GM12878 (cell line): Measurements from ENCODE around the gene ANXA2R. TPM values are rescaled to one million over a fixed set of nuclear protein-coding genes. Genes with fewer than 3 reads are reported as not detected.

Source experiments
- ATAC-seq: fragments of 200-7000 bp; cut with Tn5 transposase; 3 replicates; pipeline ENCODE4 v1.9.1; 2020; ENCODE audit warnings: mild to moderate bottlenecking, moderate library complexity
- BruUV-seq: library from RNA; stranded (reverse); fragments of 400-500 nt; replicated peaks from 2 replicates; lab custom pipeline; 2021; lab: Mats Ljungman, UMichigan
- CTCF ChIA-PET: fragments of 300-600 bp; sonication (Branson Sonifier 250); formaldehyde crosslinking; extraction: SDS; loops from one replicate; lab custom pipeline; 2021; ENCODE audit warnings: inconsistent platforms; lab: Yijun Ruan, JAX
- POLR2A ChIA-PET: fragments of 350-600 bp; formaldehyde crosslinking; extraction: SDS; loops from one replicate; lab custom pipeline; 2021; ENCODE audit warnings: inconsistent platforms; lab: Charles Lee
- RAD21 ChIA-PET: fragments of 300-600 bp; sonication (Branson Sonifier 250); formaldehyde crosslinking; loops from one replicate; lab custom pipeline; 2023; ENCODE audit warnings: antibody characterized with exemption; ENCODE audit not compliant: unreplicated experiment; lab: Charles Lee
- SMC1A ChIA-PET: fragments of 300-600 bp; sonication (Branson Sonifier 250); formaldehyde crosslinking; loops from one replicate; lab custom pipeline; 2023; ENCODE audit not compliant: unreplicated experiment, uncharacterized antibody; lab: Charles Lee
- DNase-seq: peaks from one replicate; pipeline ENCODE4 v3.0.0-alpha.2; 2011; ENCODE audit warnings: low read depth, low spot score
- FAIRE-seq: peaks from 3 replicates; lab custom pipeline; 2011; peaks lifted over from hg19 to GRCh38; lab: Jason Lieb, UNC
- H2AFZ ChIP-seq: 2 replicates; pipeline ENCODE4 v1.6.0; 2011; ENCODE audit warnings: low read depth, low read length, control low read depth; ENCODE audit not compliant: control insufficient read depth
- H3K27ac ChIP-seq: 2 replicates; pipeline ENCODE4 v1.5.1; 2011; ENCODE audit warnings: control low read depth; ENCODE audit not compliant: control insufficient read depth, insufficient read depth
- H3K27me3 ChIP-seq, 2 experiments: replicated peaks in 1 of 2; 2 replicates each; pipeline versions ENCODE4 v1.6.0 to v1.6.1; 2011; ENCODE audit warnings: low read length in 1 of 2; ENCODE audit not compliant: control insufficient read depth in 2 of 2, insufficient read depth in 2 of 2
- H3K36me3 ChIP-seq, 2 experiments: 2 replicates each; pipeline ENCODE4 v1.5.1; 2011; ENCODE audit warnings: low read length in 1 of 2; ENCODE audit not compliant: control insufficient read depth in 2 of 2, insufficient read depth in 2 of 2
- H3K4me1 ChIP-seq: 2 replicates; pipeline ENCODE4 v1.6.1; 2011; ENCODE audit warnings: mild to moderate bottlenecking, low read length, moderate library complexity, mixed read lengths; ENCODE audit not compliant: control insufficient read depth, insufficient read depth
- H3K4me2 ChIP-seq: 2 replicates; pipeline ENCODE4 v1.6.0; 2011; ENCODE audit warnings: control low read depth; ENCODE audit not compliant: control insufficient read depth, insufficient read depth
- H3K4me3 ChIP-seq: fragments of 200-600 bp; sonication (generic); 2 replicates; pipeline ENCODE4 v1.5.1; 2016
- H3K79me2 ChIP-seq: 2 replicates; pipeline ENCODE4 v1.6.0; 2011; ENCODE audit warnings: low read length; ENCODE audit not compliant: control insufficient read depth, insufficient read depth
- H3K9ac ChIP-seq: 2 replicates; pipeline ENCODE4 v1.8.0; 2011; ENCODE audit warnings: low read length, control low read depth, mixed read lengths; ENCODE audit not compliant: control insufficient read depth, insufficient read depth
- H3K9me3 ChIP-seq: replicated peaks from 3 replicates; pipeline ENCODE4 v1.5.1; 2011; ENCODE audit warnings: mild to moderate bottlenecking, low read length; ENCODE audit not compliant: control insufficient read depth, insufficient read depth
- H4K20me1 ChIP-seq: 2 replicates; pipeline ENCODE4 v1.6.0; 2011; ENCODE audit not compliant: control insufficient read depth, insufficient read depth
- KLF5 ChIP-seq: fragments of 450-650 bp; IDR thresholded peaks from 2 replicates; pipeline ENCODE4 v1.6.1; 2014; ENCODE audit warnings: mild to moderate bottlenecking; ENCODE audit not compliant: partially characterized antibody
- NFIC ChIP-seq: IDR thresholded peaks from 2 replicates; pipeline ENCODE4 v1.6.1; 2012; ENCODE audit warnings: low read depth, mild to moderate bottlenecking, inconsistent platforms, low read length, moderate library complexity
- POLR2A ChIP-seq: IDR thresholded peaks from 2 replicates; pipeline ENCODE4 v1.6.1; 2011; ENCODE audit warnings: low read depth, mild to moderate bottlenecking, low read length
- RAD51 ChIP-seq: fragments of 450-650 bp; IDR thresholded peaks from 2 replicates; pipeline ENCODE4 v1.6.1; 2016; ENCODE audit warnings: moderate library complexity, mild to moderate bottlenecking, inconsistent platforms
- RELA ChIP-seq: fragments of 450-650 bp; IDR thresholded peaks from 2 replicates; pipeline ENCODE4 v1.8.0; 2014; ENCODE audit warnings: borderline replicate concordance; ENCODE audit not compliant: partially characterized antibody
- SUPT20H ChIP-seq: IDR thresholded peaks from 2 replicates; pipeline ENCODE4 v1.6.1; 2011; ENCODE audit warnings: low read depth, mild to moderate bottlenecking, low read length, moderate library complexity, borderline replicate concordance; ENCODE audit not compliant: control insufficient read depth
- WGBS: methylation state at CpG from one replicate; pipeline ENCODE4 v1.1.6; 2016; ENCODE audit warnings: low lambda C conversion rate; ENCODE audit not compliant: insufficient replicate concordance, insufficient coverage; ENCODE audit errors: missing lambda C conversion rate; 5-methylcytosine and 5-hydroxymethylcytosine counted together
- in situ Hi-C: fragments of 300-500 bp; cut with MboI; formaldehyde crosslinking; loops from 9 replicates; pipeline ENCODE4 v1.14.3; 2018; ENCODE audit warnings: mixed read lengths
- intact Hi-C: fragments of 100-400 bp; cut with micrococcal nuclease; formaldehyde crosslinking; loops from one replicate; pipeline ENCODE4 v1.14.2; 2022; ENCODE audit not compliant: unreplicated experiment
- polyA plus RNA-seq, 11 experiments: library from polyadenylated mRNA; depleted of rRNA in 4 of 11; unstranded in 6 of 11; stranded (reverse) in 5 of 11; fragments of >200 nt; fragmentation: Nextera tagmentation in 4 of 11; fragmentation: Illumina TruSeq in 1 of 11; extraction: Ambion mirVana in 4 of 11; extraction: Trizol in 1 of 11; gene quantifications; 1 replicate in 1 of 11; 2 replicates in 10 of 11; pipeline versions ENCODE4 v1.2.1 to v1.2.3, GENCODE V29; 2011 to 2016; ENCODE audit warnings: inconsistent platforms in 2 of 11, missing spikeins in 2 of 11, low read depth in 1 of 11
- total RNA-seq, 4 experiments: library from RNA; depleted of rRNA in 3 of 4; stranded (reverse); fragments of >200 nt in 3 of 4; fragmentation: Illumina TruSeq in 1 of 4; extraction: Trizol in 1 of 4; gene quantifications; 2 replicates each; pipeline versions ENCODE4 v1.2.1 to v1.2.3, GENCODE V29; 2013 to 2021

The ANXA2R gene
- total and polyA plus RNA-seq, 10 of the 15 experiments (the other 5 are each of a cell fraction or from before 2014, with no cell fraction given), result 2.3 to 7.8 (median 4.4) TPM

GRCh38 chr5:43019291-43019613 is 20.9 kb downstream of the ANXA2R start:
- Histone ChIP-seq H3K36me3 (no peaks in the 10 kb centered on the region), H3K9me3 (no peaks in the 10 kb centered on the region), H3K4me2 (peak overlapping the region; percentile 97), H3K27me3 (no peaks in the 10 kb centered on the region), H2AFZ (peak overlapping the region; percentile 86), H4K20me1 (no peaks in the 10 kb centered on the region), H3K79me2 (peaks cover 8% of the 10 kb centered on the region), H3K9ac (peak overlapping the region; percentile 89), H3K4me3 (peak overlapping the region; percentile 83), H3K4me1 (peaks cover 16% of the 10 kb centered on the region), H3K27ac (peak overlapping the region; percentile 94)
- DNase-seq (no peak), ATAC-seq (no peak), FAIRE-seq (no peak)
- RAD21 ChIA-PET, result interaction anchor here (0.8 to 6.6 kb wide), 8 partner anchors 11 to 111 kb away, joined by 3 to 78 read pairs (median 30); partner anchors contain the start of gene ANXA2R
- BruUV-seq, result no TSS peak
- CTCF ChIA-PET, result interaction anchor here (0.6 to 4.1 kb wide), 16 partner anchors 10 to 189 kb away, joined by 3 to 55 read pairs (median 9); partner anchors contain the start of genes ANXA2R and ZNF131
- WGBS, result under 1% methylated on average over 6 of the region's 6 CpGs
- SMC1A ChIA-PET, result interaction anchor here (0.7 to 9.1 kb wide), 12 partner anchors 8 to 293 kb away, joined by 3 to 111 read pairs (median 7); partner anchors contain the start of genes ANXA2R and ZNF131
- POLR2A ChIA-PET, result interaction anchor here (0.7 to 6.3 kb wide), 15 partner anchors 8 to 826 kb away, joined by 3 to 65 read pairs (median 6); partner anchors contain the start of genes ANXA2R, HMGCS1, SELENOP and ZNF131
- in situ Hi-C loops (no loop called here), intact Hi-C loops (loop anchor here (2.0 kb wide), 2 partner anchors 46 to 102 kb away; partner anchors contain the start of gene ZNF131)
- 0 out of 2 replicates have a peak, but pooled peaks have one; percentile 49 for TF ChIP-seq POLR2A
- no peak for TF ChIP-seq RELA
- TF ChIP-seq RAD51, result peak; percentile 11; the same call in 1 of the 2 replicates
- TF ChIP-seq SUPT20H, result no peak

DNA sequence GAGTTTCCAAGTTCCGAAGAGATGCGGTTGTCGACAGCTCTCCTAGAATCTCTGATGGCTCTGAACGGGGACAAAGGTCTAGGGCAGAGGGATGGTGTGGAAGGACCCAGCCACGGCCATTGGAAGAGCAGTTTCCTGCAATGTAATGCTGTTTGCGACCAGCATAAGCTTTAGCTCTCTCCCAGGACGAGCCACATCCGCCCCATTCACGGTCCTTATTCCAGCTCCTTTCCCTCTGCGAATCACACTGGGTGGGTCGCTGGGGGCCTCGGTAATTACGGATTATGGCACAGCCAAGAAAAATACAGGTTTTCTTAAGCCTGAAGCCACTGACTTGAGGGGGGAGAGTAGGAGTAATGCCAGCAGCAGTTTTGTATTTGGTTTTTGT is 22.7 kb downstream of the ANXA2R start:
- in situ Hi-C loops, result no loop called here
- WGBS, result 7% methylated on average over 13 of the region's 13 CpGs
- FAIRE-seq (no peak), ATAC-seq (peak; percentile 48), DNase-seq (no peak)
- intact Hi-C loops, result no loop called here
- peak overlapping the region; percentile 73 for H2AFZ ChIP-seq
- CTCF ChIA-PET, result interaction anchor here (0.7 to 5.0 kb wide), 8 partner anchors 8 to 594 kb away, joined by 3 to 31 read pairs (median 7); partner anchors contain the start of gene GHR
- SMC1A ChIA-PET, result interaction anchor here (0.8 to 9.1 kb wide), 5 partner anchors 8 to 69 kb away, joined by 3 to 111 read pairs (median 6); partner anchors contain the start of gene ANXA2R
- POLR2A ChIA-PET, result interaction anchor here (0.6 to 6.3 kb wide), 6 partner anchors 9 to 296 kb away, joined by 4 to 65 read pairs (median 6); partner anchors contain the start of gene HMGCS1
- peak overlapping the region; percentile 90 for H3K4me2 ChIP-seq
- no peaks in the 10 kb centered on the region for H3K9me3 ChIP-seq
- peak; percentile 10; the same call in 1 of the 2 replicates for TF ChIP-seq NFIC
- TF ChIP-seq KLF5, result no peak
- RAD21 ChIA-PET, result interaction anchor here (2.3 to 6.6 kb wide), 4 partner anchors 9 to 67 kb away, joined by 8 to 78 read pairs (median 74); no protein-coding TSS in a partner anchor
- H3K79me2 ChIP-seq, result peaks cover 8% of the 10 kb centered on the region
- H4K20me1 ChIP-seq, result no peaks in the 10 kb centered on the region
- BruUV-seq, result TSS peak; percentile 81
- no peaks in the 10 kb centered on the region for H3K36me3 ChIP-seq
- H3K4me3 ChIP-seq, result peak overlapping the region; percentile 83
- no peaks in the 10 kb centered on the region for H3K27me3 ChIP-seq
- H3K9ac ChIP-seq, result peak overlapping the region; percentile 89
- peak overlapping the region; percentile 94 for H3K27ac ChIP-seq
- peaks cover 16% of the 10 kb centered on the region for H3K4me1 ChIP-seq
